Adrenal gland (tissue), 12 donors: ENCODE data around the gene TUBE1. TPM values are rescaled to one million over a fixed set of nuclear protein-coding genes. Genes with fewer than 3 reads are reported as not detected.

ENCODE experiments used
- DNase-seq, 7 donors: peaks; one replicate each; pipeline ENCODE4 v3.0.0-alpha.2; 2019 to 2020
- H3K27ac ChIP-seq, 5 donors: fragments of 200-600 bp; sonication (generic) in 4 of 5; 1 replicate in 3 of 5; 2 replicates in 2 of 5; pipeline versions ENCODE4 v1.5.1 to v1.8.0; 2016 to 2020; ENCODE audit warnings: mild to moderate bottlenecking in 1 of 5
- H3K27me3 ChIP-seq: fragments of 200-600 bp; 2 replicates; pipeline ENCODE4 v1.8.0; 2021
- H3K36me3 ChIP-seq, 2 donors: fragments of 200-600 bp; replicated peaks in 1 of 2; 1 replicate in 1 of 2; 2 replicates in 1 of 2; pipeline versions ENCODE4 v1.5.1 to v1.8.0; 2018 to 2022
- H3K4me1 ChIP-seq, 2 donors: fragments of 200-600 bp; replicated peaks in 1 of 2; 1 replicate in 1 of 2; 2 replicates in 1 of 2; pipeline versions ENCODE4 v1.5.1 to v1.8.0; 2018 to 2021
- H3K4me3 ChIP-seq, 4 donors: fragments of 200-600 bp; sonication (generic) in 3 of 4; one replicate each; pipeline ENCODE4 v1.5.1; 2016 to 2018
- H3K9me3 ChIP-seq, 3 donors: fragments of 200-600 bp; sonication (generic) in 1 of 3; replicated peaks in 1 of 3; 1 replicate in 2 of 3; 2 replicates in 1 of 3; pipeline versions ENCODE4 v1.5.1 to v1.8.0; 2016 to 2021
- CTCF ChIP-seq, 6 experiments: fragments of 450-650 bp in 4 of 6; fragments of 200-600 bp in 2 of 6; sonication (generic) in 1 of 6; IDR thresholded peaks; 1 replicate in 5 of 6; 2 replicates in 1 of 6; pipeline versions ENCODE4 v1.5.1 to v1.8.0; 2016 to 2021; ENCODE audit warnings: antibody characterized with exemption in 6 of 6, mild to moderate bottlenecking in 2 of 6, moderate library complexity in 1 of 6
- POLR2A ChIP-seq, 2 donors: fragments of 450-650 bp; IDR thresholded peaks; one replicate each; pipeline ENCODE4 v1.6.1; 2017; ENCODE audit warnings: antibody characterized with exemption in 2 of 2, mild to moderate bottlenecking in 2 of 2, moderate library complexity in 1 of 2
- WGBS, 4 donors: extraction: QIAGEN DNeasy Blood & Tissue Kit in 2 of 4; methylation state at CpG; one replicate each; pipeline versions ENCODE4 v1.1.5 to v1.1.7; 2013 to 2017; 5-methylcytosine and 5-hydroxymethylcytosine counted together
- intact Hi-C, 2 donors: fragments of 100-400 bp; cut with DNase I; formaldehyde crosslinking; loops; one replicate each; pipeline versions ENCODE4 v1.14.1 to v1.15.0; 2022 to 2023
- polyA plus RNA-seq, 3 donors: library from polyadenylated mRNA; stranded (reverse); fragments of 200-250 nt in 2 of 3; fragments of 350-450 nt in 1 of 3; fragmentation: Illumina TruSeq in 1 of 3; extraction: RNeasy Lipid Tissue Mini Kit (QIAGEN cat#74804) in 1 of 3; gene quantifications; one replicate each; pipeline ENCODE4 v1.2.3, GENCODE V29; 2013 to 2014
- total RNA-seq, 9 donors: library from RNA; depleted of rRNA in 4 of 9; stranded (reverse); fragments of >200 nt in 4 of 9; fragments of 120-200 nt in 1 of 9; fragmentation: NEBNext Ultra II Directional in 1 of 9; extraction: Animal tissue kit (Norgen Biotek cat#: 25700) in 1 of 9; gene quantifications; one replicate each; pipeline versions ENCODE4 v1.1.0 to v1.2.4, GENCODE V29; 2013 to 2023
- donor health status: healthy with polysubstance abuse.
- donor health status: Bipolar disorder and iron deficiency.
- donor health status: DM: yes; HTN: yes; CAD: no.
- donor health status: DM: no; HTN: no; CAD: no.
- donor health status: DM: no; HTN: no; CAD: no.
- donor health status: DM: yes; HTN: yes; CAD: no.

Gene TUBE1
- total and polyA plus RNA-seq, 12 donors: 11.1 to 50.0 (median 19.6) TPM

GRCh38 chr6:112044196-112044595 is 43.1 kb downstream of the TUBE1 start:
- intact Hi-C loops: loop anchor here (5.0 kb wide), 1 partner anchor 337 kb away; no protein-coding TSS in a partner anchor

GRCh38 chr6:112043032-112044007 is 44.0 kb downstream of the TUBE1 start:
- Histone ChIP-seq H3K27ac (peak overlapping the region; percentile 38 to 92 (median 75)), H3K4me3 (peak overlapping the region; percentile 2 to 76 (median 50)), H3K4me1 (peaks cover 0 to 16% of the 10 kb centered on the region in 2 donors), H3K27me3 (no peaks in the 10 kb centered on the region), H3K9me3 (no peaks in the 10 kb centered on the region), H3K36me3 (no peaks in the 10 kb centered on the region)
- TF ChIP-seq POLR2A (IDR thresholded peaks at IDR 0.05): peak in 1 of 2 donors; percentile 43
- TF ChIP-seq CTCF (IDR thresholded peaks at IDR 0.05): peak; percentile 88 to 96 (median 90)
- peak; percentile 83 to 95 (median 88) for DNase-seq
- WGBS, 4 donors: 0 to 1% (median 1%) methylated on average over 31 to 36 of the region's 36 CpGs
- intact Hi-C loops: loop anchor here (5.0 kb wide), 1 partner anchor 336 kb away; no protein-coding TSS in a partner anchor

More at GRCh38 chr6:112044196-112044595, 43.1 kb downstream of the TUBE1 start:
- Histone ChIP-seq H3K36me3 (no peaks in the 10 kb centered on the region), H3K4me3 (no peak overlapping the region), H3K27me3 (no peaks in the 10 kb centered on the region), H3K4me1 (peaks cover 0 to 16% of the 10 kb centered on the region in 2 donors), H3K27ac (peak overlapping the region in 2 of 5 donors; percentile 41 to 60), H3K9me3 (no peaks in the 10 kb centered on the region)
- whole genome bisulfite sequencing, 4 donors: 63 to 67% (median 66%) methylated on average over 8 of the region's 8 CpGs
- no peak for TF ChIP-seq POLR2A (IDR thresholded peaks at IDR 0.05)
- TF ChIP-seq CTCF (IDR thresholded peaks at IDR 0.05): no peak
- no peak for DNase-seq

GRCh38 chr6:112041535-112041934 is 45.7 kb downstream of the TUBE1 start:
- Histone ChIP-seq H3K27ac (no peak overlapping the region), H3K4me1 (peaks cover 0 to 16% of the 10 kb centered on the region in 2 donors), H3K27me3 (no peaks in the 10 kb centered on the region), H3K9me3 (no peaks in the 10 kb centered on the region), H3K4me3 (no peak overlapping the region), H3K36me3 (no peaks in the 10 kb centered on the region)
- intact Hi-C loops: loop anchor here (5.0 kb wide), 1 partner anchor 334 kb away; no protein-coding TSS in a partner anchor
- TF ChIP-seq POLR2A (IDR thresholded peaks at IDR 0.05) (no peak), CTCF (IDR thresholded peaks at IDR 0.05) (no peak)
- no peak for DNase-seq
- WGBS, 4 donors: 68 to 77% (median 74%) methylated on average over 3 of the region's 3 CpGs

- intact Hi-C loops: loop anchor here (5.0 kb wide), 1 partner anchor 334 kb away; no protein-coding TSS in a partner anchor
- TF ChIP-seq POLR2A (IDR thresholded peaks at IDR 0.05): no peak
- no peak for TF ChIP-seq CTCF (IDR thresholded peaks at IDR 0.05)
- Histone ChIP-seq H3K4me1 (peaks cover 0 to 17% of the 10 kb centered on the region in 2 donors), H3K9me3 (no peaks in the 10 kb centered on the region), H3K36me3 (no peaks in the 10 kb centered on the region), H3K27ac (no peak overlapping the region), H3K27me3 (no peaks in the 10 kb centered on the region), H3K4me3 (no peak overlapping the region)
- 61 to 79% (median 70%) methylated on average over 1 of the region's 1 CpG for WGBS, 4 donors
- no peak for DNase-seq
These were observed 46.3 kb downstream of the TUBE1 start for GRCh38 chr6:112040956-112041355.
